Measurements from ENCODE around the gene NCOA5. TPM values are rescaled to one million over a fixed set of nuclear protein-coding genes. Genes with fewer than 3 reads are reported as not detected.

Gene NCOA5
- total RNA-seq, 2 donors from 2014 or later: 11.9 to 13.7 TPM

GRCh38 chr20:46077642-46078305, 12.0 kb downstream of the NCOA5 start:
- peaks cover 8% of the 10 kb centered on the region for H3K4me1 ChIP-seq
- TF ChIP-seq, protein P1, sequence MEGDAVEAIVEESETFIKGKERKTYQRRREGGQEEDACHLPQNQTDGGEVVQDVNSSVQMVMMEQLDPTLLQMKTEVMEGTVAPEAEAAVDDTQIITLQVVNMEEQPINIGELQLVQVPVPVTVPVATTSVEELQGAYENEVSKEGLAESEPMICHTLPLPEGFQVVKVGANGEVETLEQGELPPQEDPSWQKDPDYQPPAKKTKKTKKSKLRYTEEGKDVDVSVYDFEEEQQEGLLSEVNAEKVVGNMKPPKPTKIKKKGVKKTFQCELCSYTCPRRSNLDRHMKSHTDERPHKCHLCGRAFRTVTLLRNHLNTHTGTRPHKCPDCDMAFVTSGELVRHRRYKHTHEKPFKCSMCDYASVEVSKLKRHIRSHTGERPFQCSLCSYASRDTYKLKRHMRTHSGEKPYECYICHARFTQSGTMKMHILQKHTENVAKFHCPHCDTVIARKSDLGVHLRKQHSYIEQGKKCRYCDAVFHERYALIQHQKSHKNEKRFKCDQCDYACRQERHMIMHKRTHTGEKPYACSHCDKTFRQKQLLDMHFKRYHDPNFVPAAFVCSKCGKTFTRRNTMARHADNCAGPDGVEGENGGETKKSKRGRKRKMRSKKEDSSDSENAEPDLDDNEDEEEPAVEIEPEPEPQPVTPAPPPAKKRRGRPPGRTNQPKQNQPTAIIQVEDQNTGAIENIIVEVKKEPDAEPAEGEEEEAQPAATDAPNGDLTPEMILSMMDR (IDR thresholded peaks at IDR 0.05): no peak
- TF ChIP-seq POLR2A (IDR thresholded peaks at IDR 0.05): no peak
- H3K27ac ChIP-seq: no peak overlapping the region
- ATAC-seq (no peak), DNase-seq (no peak)
- intact Hi-C loops (cut with DNase I): no loop called here
- no peaks in the 10 kb centered on the region for H3K27me3 ChIP-seq
- no peak overlapping the region for H3K4me3 ChIP-seq
- 79 to 80% methylated on average over 8 of the region's 8 CpGs for WGBS, 2 donors
- peaks cover 0 to 13% of the 10 kb centered on the region in 2 donors for H3K36me3 ChIP-seq (replicated peaks in 1 of 2; ENCODE audit: insufficient read depth in 1 of 2, low read depth in 2 of 2)
- H3K9me3 ChIP-seq: no peaks in the 10 kb centered on the region

GRCh38 chr20:46076806-46077205, 13.0 kb downstream of the NCOA5 start:
- TF ChIP-seq, protein P1 (IDR thresholded peaks at IDR 0.05): no peak
- no peak for TF ChIP-seq POLR2A (IDR thresholded peaks at IDR 0.05)
- no peaks in the 10 kb centered on the region for H3K9me3 ChIP-seq
- peaks cover 0 to 13% of the 10 kb centered on the region in 2 donors for H3K36me3 ChIP-seq (replicated peaks in 1 of 2; ENCODE audit: insufficient read depth in 1 of 2, low read depth in 2 of 2)
- WGBS, 2 donors: 86 to 87% methylated on average over 7 of the region's 7 CpGs
- no peaks in the 10 kb centered on the region for H3K27me3 ChIP-seq
- peaks cover 5% of the 10 kb centered on the region for H3K4me1 ChIP-seq
- no peak overlapping the region for H3K27ac ChIP-seq
- DNase-seq (no peak), ATAC-seq (no peak)
- intact Hi-C loops (cut with DNase I): no loop called here
- H3K4me3 ChIP-seq: no peak overlapping the region

DNA sequence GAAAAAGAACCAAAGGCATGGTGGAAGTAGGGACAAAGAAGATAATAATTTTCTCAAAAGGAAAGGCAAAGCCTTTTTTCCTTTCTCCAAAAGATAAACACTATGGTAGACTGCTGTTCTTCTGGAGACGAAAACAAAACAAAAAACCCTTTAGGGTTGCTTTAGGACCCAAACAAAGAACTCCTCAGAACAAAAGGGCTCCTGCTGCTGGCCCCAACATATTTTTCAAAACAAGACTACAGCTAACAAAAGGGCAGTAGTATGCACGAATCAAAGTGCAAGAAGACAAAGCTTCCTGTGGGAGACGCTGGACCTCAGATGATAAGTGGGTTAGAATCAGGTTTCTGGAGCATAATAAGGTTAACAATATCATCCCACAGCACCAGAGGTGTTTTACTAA, 15.8 kb downstream of the NCOA5 start:
- peaks cover 4 to 13% of the 10 kb centered on the region in 2 donors for H3K36me3 ChIP-seq (replicated peaks in 1 of 2; ENCODE audit: insufficient read depth in 1 of 2, low read depth in 2 of 2)
- no peak for TF ChIP-seq POLR2A (IDR thresholded peaks at IDR 0.05)
- TF ChIP-seq, protein P1 (IDR thresholded peaks at IDR 0.05): no peak
- intact Hi-C loops (cut with DNase I): no loop called here

DNA sequence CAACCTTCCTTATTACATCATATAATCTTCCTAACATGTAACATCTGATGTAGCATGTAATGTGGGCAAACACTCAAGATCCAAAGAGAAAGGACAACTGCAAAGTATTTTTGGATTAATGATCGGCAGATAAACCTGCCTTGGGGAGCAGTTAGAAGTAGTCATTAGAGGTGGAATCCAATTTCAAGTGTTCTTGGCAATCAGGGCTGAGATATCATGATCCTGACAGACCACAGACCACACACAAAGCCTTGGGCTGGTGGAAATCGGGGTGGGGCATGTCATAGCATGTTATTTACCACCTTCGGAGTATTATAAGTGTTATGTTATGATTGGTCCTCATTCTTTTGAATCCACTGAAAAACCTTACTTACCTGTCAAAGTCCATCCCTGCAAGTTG, 16.3 kb downstream of the NCOA5 start:
- no peak overlapping the region for H3K4me3 ChIP-seq
- no peak for TF ChIP-seq POLR2A (IDR thresholded peaks at IDR 0.05)
- TF ChIP-seq, protein P1 (IDR thresholded peaks at IDR 0.05): no peak
- 94 to 98% methylated on average over 3 of the region's 3 CpGs for WGBS, 2 donors
- H3K27ac ChIP-seq: no peak overlapping the region
- no peaks in the 10 kb centered on the region for H3K4me1 ChIP-seq
- DNase-seq (no peak), ATAC-seq (no peak)
- H3K36me3 ChIP-seq (replicated peaks in 1 of 2; ENCODE audit: insufficient read depth in 1 of 2, low read depth in 2 of 2): peaks cover 4 to 11% of the 10 kb centered on the region in 2 donors
- intact Hi-C loops (cut with DNase I): no loop called here
- no peaks in the 10 kb centered on the region for H3K27me3 ChIP-seq
- no peaks in the 10 kb centered on the region for H3K9me3 ChIP-seq

More for the DNA sequence above, 15.8 kb downstream of the NCOA5 start:
- Histone ChIP-seq H3K4me3 (no peak overlapping the region), H3K27me3 (no peaks in the 10 kb centered on the region), H3K27ac (no peak overlapping the region), H3K9me3 (no peaks in the 10 kb centered on the region), H3K4me1 (no peaks in the 10 kb centered on the region)
- no peak for DNase-seq
- 72 to 91% methylated on average over 3 of the region's 3 CpGs for WGBS, 2 donors
- ATAC-seq: no peak

DNA sequence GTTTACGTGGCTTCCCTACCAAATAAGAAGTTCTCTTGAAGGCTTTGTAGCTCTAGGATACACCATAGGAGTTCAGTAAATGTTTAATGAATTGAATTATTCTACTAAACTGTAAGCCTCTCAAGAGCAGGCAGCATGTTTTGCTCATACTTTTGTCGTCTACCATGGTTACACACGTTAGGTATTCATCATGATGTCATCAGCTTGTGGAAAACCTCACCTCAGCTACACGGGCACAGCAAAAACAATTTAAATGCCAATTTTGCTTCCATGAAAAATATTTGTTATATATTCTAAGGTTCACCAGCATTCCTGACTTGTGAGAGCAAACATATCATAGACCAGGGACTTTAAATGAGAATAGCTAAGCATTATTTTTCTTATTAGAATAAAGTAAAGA, 16.7 kb downstream of the NCOA5 start:
- DNase-seq (no peak), ATAC-seq (no peak)
- peaks cover 4 to 15% of the 10 kb centered on the region in 2 donors for H3K36me3 ChIP-seq (replicated peaks in 1 of 2; ENCODE audit: insufficient read depth in 1 of 2, low read depth in 2 of 2)
- no peaks in the 10 kb centered on the region for H3K9me3 ChIP-seq
- no peak overlapping the region for H3K4me3 ChIP-seq
- TF ChIP-seq POLR2A (IDR thresholded peaks at IDR 0.05): no peak
- WGBS, 2 donors: 91 to 94% methylated on average over 4 of the region's 4 CpGs
- intact Hi-C loops (cut with DNase I): no loop called here
- no peaks in the 10 kb centered on the region for H3K27me3 ChIP-seq
- H3K27ac ChIP-seq: no peak overlapping the region
- H3K4me1 ChIP-seq: no peaks in the 10 kb centered on the region

Measured in body of pancreas (tissue), 4 donors.